SU-DHL-6 (cell line): ENCODE measurements around the gene CLCF1.

Source experiments
- H2AFZ ChIP-seq: fragments of 200-600 bp; sonication (generic); 2 replicates; pipeline ENCODE4 v1.6.1; 2014; ENCODE audit warnings: low read depth, mild to moderate bottlenecking, moderate library complexity, mixed read lengths, antibody characterized with exemption, low read length; ENCODE audit not compliant: severe bottlenecking
- H3F3A ChIP-seq: fragments of 200-600 bp; shearing (Covaris generic); 2 replicates; pipeline ENCODE4 v1.6.0; 2016; ENCODE audit warnings: antibody characterized with exemption, mild to moderate bottlenecking; ENCODE audit not compliant: insufficient read depth
- H3K27ac ChIP-seq: fragments of 200-600 bp; sonication (generic); 2 replicates; pipeline ENCODE4 v1.5.1; 2016; ENCODE audit warnings: low read depth, mild to moderate bottlenecking, low read length, moderate library complexity, mixed read lengths
- H3K27me3 ChIP-seq: fragments of 200-600 bp; sonication (generic), shearing (Covaris generic); 2 replicates; pipeline ENCODE4 v1.6.0; 2014; ENCODE audit warnings: mild to moderate bottlenecking, low read length
- H3K36me3 ChIP-seq: fragments of 200-600 bp; sonication (generic); 2 replicates; pipeline ENCODE4 v1.6.1; 2014; ENCODE audit warnings: mild to moderate bottlenecking, low read length, mixed read lengths
- H3K4me2 ChIP-seq: fragments of 300-600, 200-600 bp; shearing (Covaris generic), sonication (generic); 2 replicates; pipeline ENCODE4 v1.6.0; 2014; ENCODE audit warnings: low read length, low read depth, mild to moderate bottlenecking; ENCODE audit not compliant: poor library complexity, severe bottlenecking
- H3K4me3 ChIP-seq: fragments of 200-600 bp; sonication (generic); 2 replicates; pipeline ENCODE4 v1.5.1; 2014; ENCODE audit warnings: antibody characterized with exemption, low read length, mild to moderate bottlenecking, mixed read lengths; ENCODE audit not compliant: insufficient read depth, poor library complexity, severe bottlenecking
- H3K79me2 ChIP-seq: fragments of 200-600 bp; sonication (generic); 2 replicates; pipeline ENCODE4 v1.6.1; 2014; ENCODE audit warnings: mild to moderate bottlenecking, low read length, moderate library complexity; ENCODE audit not compliant: insufficient read depth
- H3K9ac ChIP-seq: fragments of 200-600 bp; sonication (generic); 2 replicates; pipeline ENCODE4 v1.7.0; 2014; ENCODE audit warnings: mild to moderate bottlenecking, low read length
- H3K9me2 ChIP-seq: fragments of 200-600 bp; sonication (generic); replicated peaks from 2 replicates; pipeline ENCODE4 v1.6.1; 2014; ENCODE audit warnings: low read length; ENCODE audit not compliant: insufficient read depth
- H3K9me3 ChIP-seq: fragments of 200-600 bp; sonication (generic); 2 replicates; pipeline ENCODE4 v1.6.1; 2014; ENCODE audit warnings: low read length, mixed read lengths; ENCODE audit not compliant: insufficient read depth
- H4K20me1 ChIP-seq: fragments of 200-600 bp; sonication (generic); 2 replicates; pipeline ENCODE4 v1.6.1; 2014; ENCODE audit warnings: low read depth, mild to moderate bottlenecking, antibody characterized with exemption, low read length, moderate library complexity, mixed read lengths
- EZH2phosphoT487 ChIP-seq: fragments of 200-600 bp; sonication (generic), shearing (Covaris generic); conservative IDR thresholded peaks from 2 replicates; pipeline ENCODE4 v1.6.1; 2018; ENCODE audit warnings: mild to moderate bottlenecking, antibody characterized with exemption, low read length, moderate library complexity, mixed read lengths
- TF ChIP-seq, protein P1 (sequence below): fragments of 200-600 bp; sonication (generic); IDR thresholded peaks from one replicate; pipeline ENCODE4 v1.5.1; 2017; ENCODE audit warnings: antibody characterized with exemption, mild to moderate bottlenecking, low read length, moderate library complexity; ENCODE audit not compliant: insufficient read depth, poor library complexity, severe bottlenecking

Gene CLCF1

DNA sequence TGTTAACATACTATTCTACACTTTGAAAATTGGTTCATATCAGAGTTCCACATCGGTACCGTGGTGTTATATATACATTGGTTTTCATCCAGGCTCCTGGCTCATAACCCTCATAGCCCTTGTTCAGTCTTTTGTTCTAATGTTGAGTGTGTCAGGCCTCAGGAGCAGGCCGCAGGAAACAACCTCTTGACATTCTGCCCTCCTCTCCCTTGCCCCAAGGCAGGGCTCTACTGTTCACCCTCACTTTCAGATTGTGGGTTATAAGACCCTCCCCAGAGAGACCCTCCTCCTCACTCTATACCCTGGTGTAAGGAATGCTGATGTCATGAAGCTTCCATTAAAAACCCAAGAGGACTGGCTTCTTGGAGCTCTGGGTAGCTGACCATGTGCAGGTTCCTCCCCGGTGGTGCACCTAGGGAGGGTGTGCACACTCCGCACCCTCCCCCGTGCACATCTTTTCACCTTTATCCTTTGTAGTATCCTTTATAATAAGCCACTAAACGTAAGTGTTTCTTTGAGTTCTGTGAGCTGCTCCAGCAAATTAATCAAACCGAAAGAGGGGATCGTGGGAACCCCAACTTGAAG, 58.0 kb downstream of the CLCF1 start:
- Histone ChIP-seq H3K27me3 (no peaks in the 10 kb centered on the region), H3K36me3 (no peaks in the 10 kb centered on the region)

DNA sequence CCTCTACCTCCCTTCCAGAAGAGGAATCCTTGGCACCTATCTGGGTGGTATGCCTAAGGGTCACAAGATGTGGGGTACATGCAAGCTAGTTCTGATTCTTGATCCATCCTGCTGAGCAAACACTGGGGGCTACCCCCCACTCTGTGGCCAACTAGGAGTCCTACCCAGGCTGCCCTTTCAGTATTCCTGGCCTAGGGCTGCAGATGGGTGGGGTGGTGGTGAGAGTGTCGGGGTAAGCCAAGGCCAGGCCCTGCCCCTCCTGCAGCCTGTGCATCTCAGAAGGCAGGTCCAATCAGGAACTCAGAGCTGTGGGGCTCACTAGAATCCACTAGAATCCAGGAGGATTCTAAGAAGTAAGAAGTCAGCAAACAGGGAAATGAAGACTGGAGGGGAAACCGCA, 59.2 kb downstream of the CLCF1 start:
- H3K27me3 ChIP-seq: no peaks in the 10 kb centered on the region
- no peak overlapping the region for H3K4me2 ChIP-seq
- H3K36me3 ChIP-seq: no peaks in the 10 kb centered on the region
- no peak overlapping the region for H3K27ac ChIP-seq
- H2AFZ ChIP-seq: no peak overlapping the region
- peaks cover 5% of the 10 kb centered on the region; the same call in 1 of the 2 replicates for H3F3A ChIP-seq
- no peaks in the 10 kb centered on the region for H3K9me3 ChIP-seq
- TF ChIP-seq, protein P1, sequence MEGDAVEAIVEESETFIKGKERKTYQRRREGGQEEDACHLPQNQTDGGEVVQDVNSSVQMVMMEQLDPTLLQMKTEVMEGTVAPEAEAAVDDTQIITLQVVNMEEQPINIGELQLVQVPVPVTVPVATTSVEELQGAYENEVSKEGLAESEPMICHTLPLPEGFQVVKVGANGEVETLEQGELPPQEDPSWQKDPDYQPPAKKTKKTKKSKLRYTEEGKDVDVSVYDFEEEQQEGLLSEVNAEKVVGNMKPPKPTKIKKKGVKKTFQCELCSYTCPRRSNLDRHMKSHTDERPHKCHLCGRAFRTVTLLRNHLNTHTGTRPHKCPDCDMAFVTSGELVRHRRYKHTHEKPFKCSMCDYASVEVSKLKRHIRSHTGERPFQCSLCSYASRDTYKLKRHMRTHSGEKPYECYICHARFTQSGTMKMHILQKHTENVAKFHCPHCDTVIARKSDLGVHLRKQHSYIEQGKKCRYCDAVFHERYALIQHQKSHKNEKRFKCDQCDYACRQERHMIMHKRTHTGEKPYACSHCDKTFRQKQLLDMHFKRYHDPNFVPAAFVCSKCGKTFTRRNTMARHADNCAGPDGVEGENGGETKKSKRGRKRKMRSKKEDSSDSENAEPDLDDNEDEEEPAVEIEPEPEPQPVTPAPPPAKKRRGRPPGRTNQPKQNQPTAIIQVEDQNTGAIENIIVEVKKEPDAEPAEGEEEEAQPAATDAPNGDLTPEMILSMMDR: no peak
- no peak for TF ChIP-seq EZH2phosphoT487
- no peaks in the 10 kb centered on the region for H3K79me2 ChIP-seq
- no peaks in the 10 kb centered on the region for H4K20me1 ChIP-seq
- no peak overlapping the region for H3K9ac ChIP-seq
- H3K4me3 ChIP-seq: no peak overlapping the region
- no peaks in the 10 kb centered on the region for H3K9me2 ChIP-seq

More for the DNA sequence above, 58.0 kb downstream of the CLCF1 start:
- Histone ChIP-seq H3K27ac (no peak overlapping the region), H3F3A (peaks cover 5% of the 10 kb centered on the region; the same call in 1 of the 2 replicates), H2AFZ (no peak overlapping the region), H4K20me1 (no peaks in the 10 kb centered on the region), H3K79me2 (no peaks in the 10 kb centered on the region), H3K4me3 (no peak overlapping the region), H3K9me2 (no peaks in the 10 kb centered on the region), H3K9ac (no peak overlapping the region), H3K4me2 (no peak overlapping the region), H3K9me3 (no peaks in the 10 kb centered on the region)
- TF ChIP-seq, protein P1: no peak
- TF ChIP-seq EZH2phosphoT487: no peak
